T-helper 2 cell (primary cell): ENCODE measurements around the gene C2orf72.

Experiments
- DNase-seq, 5 experiments: peaks; one replicate each; pipeline versions ENCODE4 v3.0.0 to v3.0.0-alpha.2; 2012 to 2022

The C2orf72 gene

DNA sequence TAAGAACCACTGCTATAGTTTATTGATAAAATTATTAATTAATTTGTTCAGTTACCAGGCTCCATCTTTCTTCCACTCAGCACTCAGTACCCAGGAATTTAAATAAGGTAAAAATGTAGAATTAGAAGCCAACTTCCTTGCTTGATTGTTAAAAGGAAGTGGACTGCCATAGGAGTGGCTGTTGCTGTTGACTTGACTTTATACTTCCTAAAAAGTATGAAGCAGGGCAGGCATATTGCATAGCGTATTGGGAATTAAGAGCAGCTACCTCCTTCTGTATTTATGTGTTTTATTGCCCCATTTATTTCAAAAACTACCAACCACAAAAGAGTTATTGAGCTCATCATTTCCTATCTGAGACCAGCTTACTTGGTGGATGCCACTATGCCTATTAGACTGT, 47.2 kb downstream of the C2orf72 start:
- DNase-seq, result no peak

- DNase-seq, result no peak
Observed at GRCh38 chr2:231088754-231089153, 51.4 kb downstream of the C2orf72 start.

- no peak for DNase-seq
Observed at GRCh38 chr2:231093933-231094332, 56.6 kb downstream of the C2orf72 start.

DNA sequence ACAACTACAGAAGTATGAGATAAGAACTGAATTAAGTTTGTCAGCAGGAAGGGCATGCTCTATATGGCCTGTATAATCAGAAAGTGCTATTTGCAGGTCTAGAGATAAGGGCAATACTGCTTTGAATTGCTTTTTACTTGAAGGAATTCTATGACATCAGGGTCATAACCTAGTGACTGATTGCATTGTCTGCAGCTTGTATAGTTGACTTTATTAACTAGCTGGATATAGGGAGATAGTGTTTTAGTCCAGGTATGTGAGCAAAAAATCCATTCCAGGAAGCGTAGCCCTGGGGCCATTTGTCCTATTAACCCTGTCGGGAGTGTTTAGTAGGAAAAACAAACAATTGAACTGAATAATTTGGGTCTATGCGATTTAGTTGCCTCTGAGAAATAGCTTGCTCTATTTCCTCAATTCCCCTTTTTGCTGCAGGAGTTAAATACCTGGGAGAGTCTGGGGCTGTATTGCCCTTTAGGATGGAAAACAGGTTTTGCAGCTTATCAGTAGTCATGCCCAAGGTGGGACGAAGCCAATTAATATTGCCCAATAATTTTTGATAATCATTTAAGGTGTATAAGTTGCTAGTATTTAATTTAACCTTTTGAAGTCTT, 57.5 kb downstream of the C2orf72 start:
- no peak for DNase-seq
